Activated B cell treated with CpG ODN at 0.5 μM for 24 hours (primary cell): ENCODE measurements around the gene NUP98. TPM values are rescaled to one million over a fixed set of nuclear protein-coding genes. Genes with fewer than 3 reads are reported as not detected.
"Not testable (repeated sequence)": the region's sequence is repeated elsewhere in the genome, so short reads cannot be mapped to it uniquely, and the experiment has no call there.

ENCODE experiments used
- ATAC-seq: fragments of 200-7000 bp; cut with Tn5 transposase; one replicate; pipeline ENCODE4 v1.10.0; 2021; ENCODE audit warnings: low read depth, mild to moderate bottlenecking, moderate library complexity
- CTCF ChIA-PET: fragments of 350-600 bp; sonication (Branson Sonifier 250); formaldehyde crosslinking; loops from one replicate; lab custom pipeline; 2021; ENCODE audit warnings: antibody characterized with exemption; lab: Charles Lee
- POLR2A ChIA-PET: fragments of 350-600 bp; sonication (Branson Sonifier 250); formaldehyde crosslinking; loops from one replicate; lab custom pipeline; 2021; ENCODE audit warnings: antibody characterized with exemption; lab: Charles Lee
- DNase-seq: peaks from one replicate; pipeline ENCODE4 v3.0.0; 2022
- H3K27ac Mint-ChIP-seq: one replicate; pipeline ENCODE4 v1.8.0; 2020; ENCODE audit warnings: mixed read lengths
- H3K27me3 Mint-ChIP-seq: one replicate; pipeline ENCODE4 v1.8.0; 2021; ENCODE audit warnings: mixed read lengths
- H3K36me3 Mint-ChIP-seq: one replicate; pipeline ENCODE4 v1.8.0; 2021; ENCODE audit warnings: low read depth, mixed read lengths
- H3K4me1 Mint-ChIP-seq: one replicate; pipeline ENCODE4 v1.8.0; 2021; ENCODE audit warnings: mixed read lengths
- H3K4me3 Mint-ChIP-seq: one replicate; pipeline ENCODE4 v1.8.0; 2020; ENCODE audit warnings: mild to moderate bottlenecking, mixed read lengths
- H3K9me3 Mint-ChIP-seq: one replicate; pipeline ENCODE4 v1.8.0; 2020; ENCODE audit warnings: mixed read lengths
- CTCF ChIP-seq: fragments of 200-600 bp; IDR thresholded peaks from one replicate; pipeline ENCODE4 v1.8.0; 2022; ENCODE audit warnings: antibody characterized with exemption, mild to moderate bottlenecking
- intact Hi-C: fragments of 100-400 bp; cut with micrococcal nuclease; formaldehyde crosslinking; loops from one replicate; pipeline ENCODE4 v1.15.1; 2024
- total RNA-seq: library from RNA; stranded (reverse); gene quantifications from 2 replicates; pipeline ENCODE4 v1.2.3, GENCODE V29; 2022

NUP98 gene
- total RNA-seq, 1 donor from 2014 or later, result 117 TPM

GRCh38 chr11:3660960-3661359 lies 136.4 kb downstream of the NUP98 start:
- Mint-ChIP-seq H3K27me3 (no peaks in the 10 kb centered on the region), H3K4me1 (no peaks in the 10 kb centered on the region), H3K9me3 (no peaks in the 10 kb centered on the region), H3K27ac (no peak overlapping the region), H3K36me3 (peaks cover 16% of the 10 kb centered on the region), H3K4me3 (no peak overlapping the region)
- ChIA-PET CTCF (no interaction called here), POLR2A (no interaction called here)
- intact Hi-C loops, result no loop called here
- no peak for TF ChIP-seq CTCF
- DNase-seq (no peak), ATAC-seq (no peak)

- Mint-ChIP-seq H3K4me1 (no peaks in the 10 kb centered on the region), H3K27ac (no peak overlapping the region), H3K36me3 (peaks cover 5% of the 10 kb centered on the region), H3K9me3 (no peaks in the 10 kb centered on the region), H3K27me3 (peaks cover 7% of the 10 kb centered on the region), H3K4me3 (no peak overlapping the region)
- POLR2A ChIA-PET, result no interaction called here
- CTCF ChIA-PET, result no interaction called here
- intact Hi-C loops, result no loop called here
- no peak for ATAC-seq
- no peak for TF ChIP-seq CTCF
- DNase-seq, result no peak
These were observed 137.5 kb downstream of the NUP98 start for GRCh38 chr11:3659595-3660515.

- CTCF ChIA-PET, result no interaction called here
- Mint-ChIP-seq H3K36me3 (no peaks in the 10 kb centered on the region), H3K4me1 (no peaks in the 10 kb centered on the region), H3K4me3 (no peak overlapping the region), H3K27ac (no peak overlapping the region), H3K9me3 (no peaks in the 10 kb centered on the region), H3K27me3 (peaks cover 7% of the 10 kb centered on the region)
- intact Hi-C loops, result no loop called here
- no peak for TF ChIP-seq CTCF
- ATAC-seq, result no peak
- no peak for DNase-seq
- POLR2A ChIA-PET, result no interaction called here
These were observed 139.1 kb downstream of the NUP98 start for GRCh38 chr11:3658252-3658651.

- H3K4me1 Mint-ChIP-seq, H3K9me3 Mint-ChIP-seq, intact Hi-C loops: not testable (repeated sequence)
These were observed 140.0 kb downstream of the NUP98 start for GRCh38 chr11:3657331-3657730.

GRCh38 chr11:3655547-3655946 lies 141.8 kb downstream of the NUP98 start:
- DNase-seq (no peak), ATAC-seq (no peak)
- POLR2A ChIA-PET, result no interaction called here
- no peak overlapping the region for H3K4me3 Mint-ChIP-seq
- TF ChIP-seq CTCF, result no peak
- H3K9me3 Mint-ChIP-seq, result no peaks in the 10 kb centered on the region
- H3K36me3 Mint-ChIP-seq, result no peaks in the 10 kb centered on the region
- no peak overlapping the region for H3K27ac Mint-ChIP-seq
- CTCF ChIA-PET, result no interaction called here
- H3K27me3 Mint-ChIP-seq, result peaks cover 12% of the 10 kb centered on the region
- no peaks in the 10 kb centered on the region for H3K4me1 Mint-ChIP-seq
- intact Hi-C loops, result no loop called here

More at GRCh38 chr11:3657331-3657730, 140.0 kb downstream of the NUP98 start:
- CTCF ChIA-PET, H3K36me3 Mint-ChIP-seq, DNase-seq, H3K27ac Mint-ChIP-seq, ATAC-seq, H3K4me3 Mint-ChIP-seq, POLR2A ChIA-PET, H3K27me3 Mint-ChIP-seq: not testable (repeated sequence)

GRCh38 chr11:3652514-3652913 lies 144.8 kb downstream of the NUP98 start:
- H3K4me3 Mint-ChIP-seq, H3K4me1 Mint-ChIP-seq, intact Hi-C loops, ATAC-seq, H3K36me3 Mint-ChIP-seq, POLR2A ChIA-PET, DNase-seq, H3K27ac Mint-ChIP-seq, H3K9me3 Mint-ChIP-seq, CTCF ChIA-PET: not testable (repeated sequence)
- peaks cover 28% of the 10 kb centered on the region for H3K27me3 Mint-ChIP-seq

GRCh38 chr11:3649374-3649773 lies 148.0 kb downstream of the NUP98 start:
- H3K27me3 Mint-ChIP-seq, result peaks cover 43% of the 10 kb centered on the region
- H3K9me3 Mint-ChIP-seq, DNase-seq, ATAC-seq, H3K27ac Mint-ChIP-seq, POLR2A ChIA-PET, CTCF ChIA-PET, H3K4me3 Mint-ChIP-seq, H3K36me3 Mint-ChIP-seq, intact Hi-C loops, H3K4me1 Mint-ChIP-seq: not testable (repeated sequence)

GRCh38 chr11:3648843-3649242 lies 148.5 kb downstream of the NUP98 start:
- H3K27ac Mint-ChIP-seq, POLR2A ChIA-PET, intact Hi-C loops, H3K36me3 Mint-ChIP-seq, H3K9me3 Mint-ChIP-seq, ATAC-seq, H3K4me1 Mint-ChIP-seq, CTCF ChIA-PET, DNase-seq, H3K4me3 Mint-ChIP-seq: not testable (repeated sequence)
- peaks cover 47% of the 10 kb centered on the region for H3K27me3 Mint-ChIP-seq
